GM21526 (cell line): ENCODE results near the gene APOL3.
"Not testable (repeated sequence)": the region's sequence is repeated elsewhere in the genome, so short reads cannot be mapped to it uniquely, and the experiment has no call there.

Experiments
- ATAC-seq: cut with Tn5 transposase; IDR thresholded peaks from one replicate; pipeline ENCODE4 v1.9.1; 2021; ENCODE audit warnings: moderate library complexity; ENCODE audit not compliant: unreplicated experiment, low FRiP score

Gene APOL3

DNA sequence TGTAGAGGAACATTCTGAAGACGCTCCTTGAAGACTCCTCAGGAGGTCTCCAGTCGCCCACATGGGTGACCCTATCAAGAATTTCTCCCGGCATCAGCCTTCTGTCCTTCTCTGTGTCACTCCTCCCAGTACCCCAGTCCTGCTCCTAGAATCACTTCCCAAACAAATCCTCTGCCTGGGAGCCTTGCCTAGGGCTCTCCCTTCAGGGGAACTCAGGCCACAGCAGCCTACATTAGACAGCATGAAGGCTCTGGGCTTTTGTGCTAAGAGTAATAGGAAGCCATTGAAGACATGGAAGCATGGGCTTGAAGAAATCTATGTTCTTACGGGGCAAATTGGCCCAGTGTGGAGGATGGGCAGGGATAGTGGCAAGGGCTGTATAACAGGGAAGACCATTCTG is 21.8 kb downstream of the APOL3 start:
- not testable (repeated sequence) for ATAC-seq

DNA sequence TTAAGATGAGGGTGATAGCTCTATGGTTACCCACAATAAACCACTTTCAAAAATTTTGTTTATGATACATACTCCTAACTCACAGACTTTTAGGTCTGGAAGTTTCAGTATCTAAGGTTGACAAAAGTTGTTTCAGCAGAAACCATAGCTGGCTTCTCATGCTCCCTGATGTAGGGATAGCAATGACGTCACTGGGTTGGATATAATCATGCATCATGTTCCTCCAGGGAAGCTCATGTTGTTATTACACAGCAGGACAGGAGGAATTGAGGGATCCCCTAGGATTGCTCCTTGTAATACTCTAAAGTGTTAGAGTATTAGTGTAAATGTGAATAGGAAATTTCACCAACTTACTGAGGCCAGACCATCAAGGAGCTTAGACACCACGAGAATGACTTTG is 23.6 kb downstream of the APOL3 start:
- ATAC-seq = no peak

DNA sequence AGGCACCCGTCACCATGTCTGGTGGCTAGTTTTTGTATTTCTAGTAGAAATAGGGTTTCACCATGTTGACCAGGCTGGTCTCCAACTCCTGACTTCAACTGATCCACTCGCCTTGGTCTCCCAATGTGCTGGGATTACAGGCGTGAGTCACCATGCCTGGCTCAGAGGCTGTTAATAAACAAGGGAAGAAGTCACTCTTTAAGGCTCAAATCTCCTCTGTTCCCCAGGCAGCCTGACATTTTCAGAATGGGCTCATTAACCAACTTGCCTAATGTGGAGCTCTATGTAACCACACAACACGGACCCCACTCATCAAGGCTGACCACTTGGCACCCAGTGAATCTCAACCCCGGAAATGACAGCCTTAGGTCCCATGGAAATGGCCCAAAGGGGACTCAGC is 24.1 kb downstream of the APOL3 start:
- ATAC-seq = no peak

DNA sequence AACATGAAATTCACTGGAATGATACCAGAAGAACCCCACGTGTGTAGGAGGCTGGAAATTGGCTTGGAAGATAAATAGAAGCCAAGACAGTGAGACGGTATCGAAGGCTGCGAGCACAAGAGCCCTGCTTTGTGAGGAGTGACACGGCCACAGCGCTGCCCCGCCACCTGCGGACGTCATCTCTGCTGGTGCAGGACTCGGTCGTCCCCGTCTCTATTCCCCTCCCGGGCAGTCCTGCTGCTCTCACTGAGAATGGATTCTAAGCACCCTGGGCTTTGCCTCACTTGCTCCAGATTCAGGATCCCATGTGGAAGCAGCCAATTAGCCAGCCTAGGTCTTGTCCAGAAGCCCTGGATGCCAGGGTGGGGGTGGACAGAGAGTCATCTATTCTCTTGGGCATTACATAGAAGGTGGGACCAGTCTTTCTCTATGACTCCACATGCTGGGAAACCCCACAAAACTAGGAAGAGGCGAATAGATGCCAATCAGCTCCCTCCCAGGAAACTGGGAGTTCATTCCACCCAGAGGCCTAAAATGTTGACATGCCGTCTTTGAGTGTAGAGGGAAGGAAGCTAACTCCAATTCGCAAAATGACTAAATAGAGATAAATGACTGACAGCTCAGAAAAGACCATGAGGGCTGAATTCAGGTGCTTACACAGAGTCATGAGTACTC is 25.1 kb downstream of the APOL3 start:
- ATAC-seq = no peak

DNA sequence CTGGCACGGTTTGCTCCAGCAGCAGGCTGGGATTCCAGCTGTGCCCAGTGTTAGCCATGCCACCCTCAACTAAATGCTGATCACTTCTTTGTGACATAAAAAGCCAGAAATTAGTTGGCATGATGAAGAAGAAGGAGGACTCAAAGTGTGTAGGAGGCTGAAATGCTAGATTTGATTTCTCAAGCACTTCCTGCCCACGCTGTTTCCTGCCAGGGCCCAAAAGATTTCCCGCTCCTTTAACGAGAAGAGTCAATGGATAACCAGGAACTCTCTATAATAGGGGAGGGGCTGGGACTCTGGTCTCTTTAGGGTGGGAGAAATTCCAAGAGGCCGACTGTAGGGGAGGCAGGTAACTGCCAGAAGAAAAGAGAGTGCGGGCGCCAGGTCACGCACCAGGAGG is 26.4 kb downstream of the APOL3 start:
- no peak for ATAC-seq

DNA sequence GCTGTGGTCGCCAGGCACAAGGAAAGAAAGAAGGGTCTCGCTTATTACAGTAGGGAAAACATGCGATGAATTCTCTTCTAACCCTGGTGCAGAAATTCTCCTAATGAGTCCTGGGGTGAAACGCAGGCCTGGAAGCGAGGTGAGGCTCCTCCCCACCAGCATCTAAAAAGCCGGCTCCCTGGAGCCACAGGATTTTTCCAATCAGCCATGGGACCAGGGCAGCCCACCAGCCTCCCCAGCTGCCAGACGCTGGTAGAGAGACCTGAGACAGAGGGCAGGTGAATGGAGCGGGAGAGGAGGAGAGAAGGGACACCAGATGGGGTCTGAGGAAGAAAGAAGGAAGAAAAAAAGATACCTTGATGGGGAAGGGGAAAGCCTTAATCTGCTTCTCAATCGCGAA is 28.6 kb downstream of the APOL3 start:
- ATAC-seq = no peak

DNA sequence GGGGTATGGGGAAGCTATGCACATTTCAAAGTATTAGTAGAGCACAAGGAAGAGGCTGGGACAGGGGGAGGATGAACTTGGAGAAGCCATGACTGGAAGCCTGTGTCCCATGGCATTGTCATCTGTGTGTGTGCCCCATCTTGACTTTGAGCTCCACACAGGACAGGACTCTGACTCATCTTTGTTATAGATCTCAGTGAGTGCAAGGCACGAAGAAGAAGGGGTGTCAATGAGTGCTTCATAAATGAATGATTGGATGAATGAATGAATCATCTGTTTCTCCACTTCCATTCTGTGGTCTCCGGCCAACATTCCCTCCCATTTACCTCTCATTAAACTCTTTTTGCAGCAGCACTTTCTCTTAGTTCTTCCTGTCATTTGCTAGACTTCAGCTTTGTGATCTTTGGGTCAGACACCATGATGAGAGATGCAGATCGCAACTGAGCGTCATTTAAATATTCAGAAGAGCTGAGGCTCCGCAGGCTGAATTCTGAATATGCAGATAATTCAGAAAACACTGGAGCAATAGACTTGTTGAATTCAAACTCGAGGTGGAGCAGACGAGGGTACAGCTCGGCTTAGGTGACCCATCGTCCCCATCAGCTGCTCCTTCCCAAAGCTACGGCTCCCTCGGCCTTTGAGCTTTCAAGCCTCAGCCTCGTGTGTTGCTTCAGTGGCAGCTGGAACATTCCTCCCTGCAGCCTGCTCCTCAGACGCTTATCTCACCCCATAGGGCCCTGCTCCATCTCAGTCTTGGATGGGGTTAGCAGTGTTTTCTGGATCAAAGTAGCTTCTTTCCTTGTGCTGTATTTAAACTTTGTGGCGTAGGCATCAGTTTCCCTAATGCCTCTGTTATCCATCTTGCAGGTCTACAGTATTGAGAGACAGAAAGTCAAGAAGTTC is 30.8 kb downstream of the APOL3 start:
- ATAC-seq = no peak

DNA sequence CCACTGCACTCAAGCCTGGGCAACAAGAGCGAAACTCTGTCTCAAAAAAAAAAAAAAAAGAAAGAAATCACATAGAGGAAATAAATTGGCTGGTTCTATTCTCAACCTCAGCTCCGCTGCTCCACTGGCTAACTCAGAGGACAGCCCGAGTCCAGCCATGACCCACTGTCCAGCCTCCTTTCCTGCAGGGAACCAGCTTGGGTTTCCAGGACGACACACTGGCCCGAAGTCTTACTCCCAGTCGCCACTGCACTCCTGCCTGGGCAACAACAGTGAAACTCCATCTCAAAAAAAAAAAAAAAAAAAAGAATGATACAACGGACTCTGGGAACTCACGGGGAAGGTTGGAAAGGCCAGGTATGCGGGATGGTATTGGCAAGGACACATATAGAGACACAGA is 31.5 kb downstream of the APOL3 start:
- ATAC-seq = no peak

DNA sequence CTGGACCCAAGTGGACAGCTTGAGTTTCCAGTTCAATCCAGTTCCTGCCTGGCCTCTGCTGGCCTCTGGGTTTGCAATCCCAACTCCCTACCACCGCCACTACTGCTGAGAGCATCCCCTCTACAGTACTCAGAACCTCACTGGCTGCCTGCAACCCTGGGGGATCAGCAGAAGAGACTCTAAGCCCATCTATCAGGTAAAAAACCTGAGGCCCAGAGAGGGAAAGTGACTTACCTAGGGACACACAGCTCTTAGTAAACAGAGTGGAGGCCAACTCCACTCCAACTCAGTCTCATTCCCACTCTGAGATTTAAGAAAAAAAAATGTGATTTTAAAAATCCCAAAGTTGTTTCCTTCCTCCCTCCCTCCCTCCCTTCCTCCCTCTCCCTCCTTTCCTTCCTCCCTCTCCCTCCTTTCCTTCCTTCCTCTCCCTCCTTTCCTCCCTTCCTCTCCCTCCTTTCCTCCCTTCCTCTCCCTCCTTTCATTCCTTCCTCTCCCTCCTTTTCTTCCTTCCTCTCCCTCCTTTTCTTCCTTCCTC is 34.5 kb downstream of the APOL3 start:
- ATAC-seq = no peak

DNA sequence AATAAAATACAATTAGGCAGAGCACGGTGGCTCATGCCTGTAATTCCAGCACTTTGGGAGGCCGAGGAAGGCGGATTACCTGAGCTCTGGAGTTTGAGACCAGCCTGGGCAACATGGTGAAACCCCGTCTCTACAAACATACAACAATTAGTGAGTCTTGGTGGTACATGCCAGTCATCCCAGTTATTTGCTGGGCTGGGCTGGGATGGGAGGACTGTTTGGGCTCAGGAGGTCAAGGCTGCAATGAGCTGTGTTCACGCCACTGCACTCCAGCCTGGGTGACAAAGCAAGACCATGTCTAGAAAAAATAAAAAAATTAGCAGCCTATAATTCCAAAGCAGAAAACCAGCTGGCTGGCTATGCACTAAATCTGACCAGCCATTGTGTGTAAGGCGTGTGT is 35.1 kb downstream of the APOL3 start:
- ATAC-seq = no peak

DNA sequence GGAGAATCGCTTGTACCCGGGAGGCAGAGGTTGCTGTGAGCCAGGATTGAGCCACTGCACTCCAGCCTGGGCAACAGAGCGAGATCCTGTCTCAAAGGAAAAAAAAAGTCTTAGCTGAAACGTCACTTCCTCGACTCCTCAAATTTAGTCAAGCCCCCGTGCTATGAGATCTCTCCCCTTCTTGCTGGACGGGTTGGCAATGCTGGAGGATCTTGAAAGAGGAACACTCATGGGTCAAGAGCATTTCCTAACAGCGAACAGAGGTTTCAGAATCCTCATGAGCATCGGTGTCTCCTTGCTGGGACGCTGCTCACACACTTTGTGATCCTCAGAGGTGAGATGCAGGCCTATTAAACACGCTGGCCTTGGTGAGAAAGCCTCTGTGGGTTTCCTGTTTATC is 35.9 kb downstream of the APOL3 start:
- ATAC-seq = no peak

DNA sequence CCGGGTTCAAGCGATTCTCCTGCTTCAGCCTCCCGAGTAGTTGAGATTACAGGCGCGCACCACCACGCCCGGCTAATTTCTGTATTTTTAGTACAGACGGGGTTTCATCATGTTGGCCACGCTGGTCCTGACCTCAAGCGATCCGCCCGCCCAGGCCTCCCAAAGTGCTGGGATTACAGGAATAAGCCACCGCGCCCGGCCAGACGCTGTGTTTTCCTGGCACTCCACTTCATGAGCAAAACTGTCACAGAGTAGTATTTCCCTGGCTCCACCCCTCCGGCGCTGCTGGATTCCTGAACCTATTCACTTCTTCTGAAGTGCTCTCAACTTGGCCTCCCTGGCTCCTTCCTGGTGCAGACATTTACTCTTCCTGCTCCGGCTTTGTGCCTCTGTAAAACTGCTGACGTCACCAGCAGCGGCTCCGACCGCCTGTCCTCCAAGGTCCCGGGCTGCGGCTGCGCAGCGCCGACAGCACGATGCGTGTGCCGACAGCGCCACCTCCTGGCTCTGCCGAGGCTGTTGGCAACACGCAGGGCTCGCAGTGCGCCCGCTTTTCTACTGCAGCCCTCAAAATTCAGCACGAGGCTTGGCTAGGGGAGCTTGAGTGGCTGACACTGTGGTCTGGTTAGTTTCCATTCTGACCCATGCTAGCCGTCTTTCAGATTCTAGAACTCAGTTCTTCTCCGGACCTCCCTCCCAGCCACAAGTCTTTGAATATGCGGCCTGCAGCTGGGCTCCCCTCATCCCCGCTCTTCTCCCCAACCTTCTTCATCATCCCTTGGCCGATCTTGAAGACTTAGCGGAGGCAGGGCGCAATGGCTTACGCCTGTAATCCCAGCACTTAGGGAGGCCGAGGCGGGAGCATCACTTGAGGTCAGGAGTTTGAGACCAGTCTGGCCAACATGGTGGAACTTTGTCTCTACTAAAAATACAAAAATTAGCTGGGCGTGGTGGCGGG is 36.6 kb downstream of the APOL3 start:
- ATAC-seq = peak; percentile 59

DNA sequence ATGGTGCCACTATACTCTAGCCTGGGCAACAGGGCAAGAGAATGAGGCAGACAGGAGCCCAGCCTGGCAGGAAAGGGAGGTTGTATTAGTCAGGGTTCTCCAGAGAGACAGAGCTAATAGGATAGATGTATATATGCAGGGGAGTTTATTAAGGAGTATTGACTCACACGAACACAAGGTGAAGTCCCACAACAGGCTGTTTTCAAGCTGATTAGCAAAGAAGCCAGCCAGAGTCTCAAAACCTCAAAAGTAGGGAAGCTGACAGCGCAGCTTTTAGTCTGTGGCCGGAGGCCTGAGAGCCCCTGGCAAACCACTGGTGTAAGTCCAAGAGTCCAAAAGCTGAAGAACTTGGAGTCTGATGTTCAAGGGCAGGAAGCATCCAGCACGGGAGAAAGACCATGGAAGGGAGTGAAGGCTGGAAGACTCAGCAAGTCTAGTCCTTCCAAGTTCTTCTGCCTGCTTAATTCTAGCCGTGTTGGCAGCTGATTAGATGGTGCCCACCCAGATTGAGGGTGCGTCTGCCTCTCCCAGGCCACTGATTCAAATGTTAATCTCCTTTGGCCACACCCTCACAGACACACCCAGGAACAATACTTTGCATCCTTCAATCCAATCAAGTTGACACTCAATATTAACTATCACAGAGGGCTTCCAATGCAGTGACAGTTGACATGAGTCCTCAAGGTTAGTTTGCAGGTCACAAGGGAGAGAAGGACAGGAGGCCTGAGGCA is 39.8 kb downstream of the APOL3 start:
- not testable (repeated sequence) for ATAC-seq

DNA sequence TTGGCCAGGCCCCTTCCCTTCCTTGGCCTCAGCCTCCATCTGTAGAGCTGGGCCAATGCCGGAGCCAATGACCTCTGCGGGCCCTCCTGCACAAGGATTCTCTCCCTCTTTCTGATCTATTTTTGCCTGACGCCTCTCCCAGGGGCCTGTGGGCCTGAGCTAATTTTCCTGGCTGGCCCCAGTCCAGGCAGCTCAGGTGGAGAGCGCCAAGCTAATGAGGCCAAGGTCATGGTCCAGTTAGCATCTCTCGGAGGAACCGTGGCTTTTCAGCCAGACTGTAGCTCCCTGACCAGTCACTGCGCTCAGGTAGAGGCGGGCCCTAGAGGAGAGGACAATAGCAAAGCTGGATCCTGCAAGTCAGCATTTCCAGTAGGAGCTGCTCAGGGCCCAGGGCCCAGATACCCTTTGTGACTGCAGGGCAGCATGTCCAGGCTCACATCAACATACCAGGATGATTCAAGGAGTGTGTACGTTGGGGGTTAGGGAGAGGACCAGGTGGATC is 43.5 kb downstream of the APOL3 start:
- no peak for ATAC-seq

DNA sequence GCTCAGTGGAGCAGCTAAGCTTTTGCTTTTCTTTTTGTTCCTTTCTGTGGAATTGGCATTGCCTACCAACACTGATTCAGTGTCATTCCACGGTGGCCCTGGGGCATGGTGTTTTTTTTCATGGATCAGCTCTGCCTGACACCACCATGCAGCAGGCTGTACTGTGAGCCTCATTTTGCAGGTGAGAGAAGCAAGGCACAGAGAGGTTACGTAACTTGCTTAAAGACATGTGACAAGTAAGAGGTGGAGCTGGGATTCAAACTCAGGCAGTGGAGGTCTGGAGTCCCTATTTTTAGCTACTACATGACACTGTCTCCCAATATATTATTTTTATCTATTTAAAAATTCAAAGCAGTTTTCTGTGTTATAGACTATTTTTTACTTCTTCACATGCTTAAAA is 44.4 kb downstream of the APOL3 start:
- ATAC-seq = no peak

DNA sequence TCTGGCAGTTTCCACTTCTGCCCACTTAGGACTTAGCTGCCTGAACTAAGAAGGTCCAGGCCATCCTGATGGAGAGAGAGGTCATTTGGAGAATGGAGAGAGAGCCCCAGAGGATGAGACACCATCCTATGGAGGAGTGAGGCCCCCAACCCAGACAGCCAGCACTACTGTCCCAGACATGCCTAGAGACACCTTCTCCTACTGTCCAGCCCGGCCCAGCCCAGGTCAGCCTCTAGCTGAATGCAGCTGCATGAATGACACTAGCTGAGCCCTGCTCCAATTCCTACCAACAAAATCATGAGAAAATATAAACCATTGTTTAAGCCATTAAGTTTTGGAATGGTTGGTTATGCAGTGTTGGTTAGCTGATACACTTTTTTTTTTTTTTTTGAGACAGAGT is 47.4 kb downstream of the APOL3 start:
- ATAC-seq = no peak

DNA sequence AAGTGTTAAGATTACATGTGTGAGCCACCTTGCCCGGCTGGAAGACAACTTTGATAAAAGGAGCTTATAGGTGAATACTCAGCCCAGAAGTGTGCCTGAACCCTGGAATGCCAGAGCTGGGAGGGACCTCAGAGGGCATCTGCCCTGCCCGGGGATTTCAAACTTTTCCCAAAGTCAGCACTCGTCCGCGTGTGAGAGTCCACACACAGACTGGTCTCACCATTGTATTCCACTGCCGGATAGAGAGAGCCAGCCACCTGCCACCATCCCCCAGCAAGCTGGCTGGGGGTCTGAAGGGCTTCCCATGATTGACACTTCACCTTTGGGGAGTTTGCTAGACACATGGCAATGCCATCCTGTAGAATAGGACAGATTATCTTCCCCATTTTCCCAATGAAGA is 49.2 kb downstream of the APOL3 start:
- ATAC-seq = no peak

DNA sequence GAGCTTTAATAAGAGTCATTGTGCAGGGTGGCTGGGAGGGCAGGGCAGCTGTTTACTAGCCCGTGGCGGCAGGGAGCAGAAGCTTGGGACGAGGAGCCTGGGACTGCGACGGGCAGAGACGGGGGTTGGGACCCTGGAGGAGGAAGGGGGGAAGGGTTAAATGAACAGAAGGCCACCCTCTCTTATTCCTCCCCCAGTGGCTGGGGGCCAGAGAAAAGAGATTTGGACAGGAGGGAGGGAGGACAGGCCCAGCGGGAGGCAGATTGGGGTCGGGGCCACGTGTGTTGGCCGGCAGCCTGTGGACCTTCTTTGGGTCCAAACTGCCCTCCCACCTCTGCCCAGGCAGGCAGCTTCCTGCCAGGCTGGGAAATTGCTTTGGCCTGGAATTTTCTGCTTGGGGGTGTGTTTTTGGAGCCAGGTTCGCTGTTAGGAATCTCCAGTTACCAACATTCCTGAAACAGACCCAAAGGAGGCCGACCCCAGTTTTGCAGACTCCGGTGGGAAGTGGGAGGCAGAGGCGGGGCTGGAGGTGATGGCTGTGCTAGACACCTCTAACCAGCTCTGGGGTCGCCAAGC is 50.2 kb downstream of the APOL3 start:
- ATAC-seq = no peak

DNA sequence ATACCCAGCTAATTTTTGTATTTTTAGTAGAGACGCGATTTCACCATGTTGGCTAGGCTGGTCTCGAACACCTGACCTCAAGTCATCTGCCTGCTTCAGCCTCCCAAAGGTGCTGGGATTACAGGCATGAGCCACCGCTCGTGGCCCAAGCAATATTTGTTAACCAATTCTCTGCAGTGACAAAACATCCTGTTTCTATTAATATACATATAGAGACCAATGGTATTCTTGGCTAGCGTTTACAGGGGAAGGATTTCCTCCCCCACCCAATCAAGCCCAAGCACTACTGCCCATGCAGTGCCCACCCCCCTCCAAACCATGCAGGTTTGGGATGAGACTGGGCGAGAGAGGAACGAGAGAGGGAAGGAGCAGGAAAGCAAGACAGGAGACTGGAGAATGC is 53.1 kb downstream of the APOL3 start:
- ATAC-seq = no peak
